Tibial nerve (tissue), 4 donors: ENCODE results near the gene GFRA4.

Source experiments
- EP300 ChIP-seq, 2 donors: sonication (generic); formaldehyde crosslinking; IDR thresholded peaks; one replicate each; pipeline ENCODE4 v1.6.1; 2017; ENCODE audit warnings: antibody characterized with exemption in 2 of 2, mild to moderate bottlenecking in 1 of 2
- POLR2A ChIP-seq, 2 donors: fragments of 450-650 bp; IDR thresholded peaks; one replicate each; pipeline ENCODE4 v1.6.1; 2017; ENCODE audit warnings: antibody characterized with exemption in 2 of 2, mild to moderate bottlenecking in 2 of 2, moderate library complexity in 2 of 2
- TF ChIP-seq, protein P1 (sequence below), 5 experiments: fragments of 200-600 bp in 3 of 5; fragments of 450-650 bp in 2 of 5; sonication (generic) in 3 of 5; IDR thresholded peaks; one replicate each; pipeline ENCODE4 v1.5.1; 2016 to 2019; ENCODE audit warnings: antibody characterized with exemption in 5 of 5, mild to moderate bottlenecking in 3 of 5, moderate library complexity in 2 of 5

- TF ChIP-seq EP300 (IDR thresholded peaks at IDR 0.05) (no peak), POLR2A (IDR thresholded peaks at IDR 0.05) (no peak)
- TF ChIP-seq, protein P1, sequence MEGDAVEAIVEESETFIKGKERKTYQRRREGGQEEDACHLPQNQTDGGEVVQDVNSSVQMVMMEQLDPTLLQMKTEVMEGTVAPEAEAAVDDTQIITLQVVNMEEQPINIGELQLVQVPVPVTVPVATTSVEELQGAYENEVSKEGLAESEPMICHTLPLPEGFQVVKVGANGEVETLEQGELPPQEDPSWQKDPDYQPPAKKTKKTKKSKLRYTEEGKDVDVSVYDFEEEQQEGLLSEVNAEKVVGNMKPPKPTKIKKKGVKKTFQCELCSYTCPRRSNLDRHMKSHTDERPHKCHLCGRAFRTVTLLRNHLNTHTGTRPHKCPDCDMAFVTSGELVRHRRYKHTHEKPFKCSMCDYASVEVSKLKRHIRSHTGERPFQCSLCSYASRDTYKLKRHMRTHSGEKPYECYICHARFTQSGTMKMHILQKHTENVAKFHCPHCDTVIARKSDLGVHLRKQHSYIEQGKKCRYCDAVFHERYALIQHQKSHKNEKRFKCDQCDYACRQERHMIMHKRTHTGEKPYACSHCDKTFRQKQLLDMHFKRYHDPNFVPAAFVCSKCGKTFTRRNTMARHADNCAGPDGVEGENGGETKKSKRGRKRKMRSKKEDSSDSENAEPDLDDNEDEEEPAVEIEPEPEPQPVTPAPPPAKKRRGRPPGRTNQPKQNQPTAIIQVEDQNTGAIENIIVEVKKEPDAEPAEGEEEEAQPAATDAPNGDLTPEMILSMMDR (IDR thresholded peaks at IDR 0.05) = no peak
Measured at GRCh38 chr20:3697588-3698305, 34.5 kb upstream of the GFRA4 start.
